Measurements from ENCODE around the gene COL6A5. TPM values are rescaled to one million over a fixed set of nuclear protein-coding genes. Genes with fewer than 3 reads are reported as not detected.

The COL6A5 gene
- total and polyA plus RNA-seq, 9 donors, result 0.04 to 0.07 (median 0.05) TPM; not detected in 6

- Histone ChIP-seq H3K36me3 (no peaks in the 10 kb centered on the region), H3K9me3 (no peaks in the 10 kb centered on the region), H3K27ac (no peak overlapping the region), H3K4me1 (ENCODE audit: insufficient read depth) (no peaks in the 10 kb centered on the region), H3K27me3 (no peaks in the 10 kb centered on the region), H3K4me3 (no peak overlapping the region)
- intact Hi-C loops (cut with DNase I), result no loop called here
- TF ChIP-seq, protein P1, sequence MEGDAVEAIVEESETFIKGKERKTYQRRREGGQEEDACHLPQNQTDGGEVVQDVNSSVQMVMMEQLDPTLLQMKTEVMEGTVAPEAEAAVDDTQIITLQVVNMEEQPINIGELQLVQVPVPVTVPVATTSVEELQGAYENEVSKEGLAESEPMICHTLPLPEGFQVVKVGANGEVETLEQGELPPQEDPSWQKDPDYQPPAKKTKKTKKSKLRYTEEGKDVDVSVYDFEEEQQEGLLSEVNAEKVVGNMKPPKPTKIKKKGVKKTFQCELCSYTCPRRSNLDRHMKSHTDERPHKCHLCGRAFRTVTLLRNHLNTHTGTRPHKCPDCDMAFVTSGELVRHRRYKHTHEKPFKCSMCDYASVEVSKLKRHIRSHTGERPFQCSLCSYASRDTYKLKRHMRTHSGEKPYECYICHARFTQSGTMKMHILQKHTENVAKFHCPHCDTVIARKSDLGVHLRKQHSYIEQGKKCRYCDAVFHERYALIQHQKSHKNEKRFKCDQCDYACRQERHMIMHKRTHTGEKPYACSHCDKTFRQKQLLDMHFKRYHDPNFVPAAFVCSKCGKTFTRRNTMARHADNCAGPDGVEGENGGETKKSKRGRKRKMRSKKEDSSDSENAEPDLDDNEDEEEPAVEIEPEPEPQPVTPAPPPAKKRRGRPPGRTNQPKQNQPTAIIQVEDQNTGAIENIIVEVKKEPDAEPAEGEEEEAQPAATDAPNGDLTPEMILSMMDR (IDR thresholded peaks at IDR 0.05), result no peak
- no peak for DNase-seq
Observed at GRCh38 chr3:130459944-130460343, 114.5 kb downstream of the COL6A5 start.

DNA sequence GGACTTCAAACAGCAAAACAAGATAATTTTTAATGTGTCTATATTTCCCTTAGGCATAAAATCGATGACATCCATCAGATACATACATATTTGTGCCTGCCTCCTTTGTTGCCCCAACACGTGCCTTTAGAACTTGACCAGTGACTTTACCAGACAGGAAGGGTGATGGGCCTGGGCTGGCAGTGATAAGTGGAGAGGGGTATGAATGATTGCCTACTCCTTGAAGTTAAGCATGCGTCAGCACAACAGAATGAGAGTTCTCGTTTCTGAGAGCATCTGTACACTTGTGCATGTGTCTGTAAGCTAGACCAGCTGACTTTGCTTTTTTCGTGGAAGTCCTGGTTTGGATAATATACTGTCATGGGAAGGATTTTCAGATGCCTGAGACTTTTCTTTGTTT lies 116.6 kb downstream of the COL6A5 start:
- no peaks in the 10 kb centered on the region for H3K36me3 ChIP-seq
- no peaks in the 10 kb centered on the region for H3K27me3 ChIP-seq
- intact Hi-C loops (cut with DNase I), result no loop called here
- no peak overlapping the region for H3K4me3 ChIP-seq
- TF ChIP-seq EP300 (IDR thresholded peaks at IDR 0.05) (no peak), POLR2A (IDR thresholded peaks at IDR 0.05) (no peak)
- TF ChIP-seq, protein P1 (IDR thresholded peaks at IDR 0.05), result no peak
- WGBS, 3 donors, result 65 to 71% (median 71%) methylated on average over 5 of the region's 5 CpGs
- no peaks in the 10 kb centered on the region for H3K9me3 ChIP-seq
- DNase-seq, result no peak
- H3K27ac ChIP-seq, result no peak overlapping the region
- no peaks in the 10 kb centered on the region for H3K4me1 ChIP-seq (ENCODE audit: insufficient read depth)

DNA sequence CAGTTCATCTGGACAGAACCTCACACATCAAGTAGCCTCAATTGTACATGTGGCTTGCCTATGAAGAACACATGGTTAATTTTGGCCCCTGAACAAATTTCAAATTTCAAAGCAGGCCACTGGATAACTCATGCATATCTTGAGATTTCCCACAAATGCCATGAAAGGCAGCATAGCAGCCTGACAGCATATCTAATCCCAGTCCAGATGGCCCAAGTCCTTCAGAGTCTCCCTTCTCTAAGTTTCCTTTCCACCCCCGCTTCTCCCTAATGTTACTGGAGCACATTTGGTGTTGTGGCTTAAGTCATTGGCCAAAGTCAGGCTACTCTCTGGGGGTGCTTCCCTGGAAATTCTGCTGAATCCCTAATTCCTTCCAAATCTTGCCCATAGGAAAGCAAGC lies 117.7 kb downstream of the COL6A5 start:
- no peaks in the 10 kb centered on the region for H3K36me3 ChIP-seq
- TF ChIP-seq POLR2A (IDR thresholded peaks at IDR 0.05) (no peak), EP300 (IDR thresholded peaks at IDR 0.05) (no peak)
- TF ChIP-seq, protein P1 (IDR thresholded peaks at IDR 0.05), result no peak
- no peaks in the 10 kb centered on the region for H3K27me3 ChIP-seq
- intact Hi-C loops (cut with DNase I), result no loop called here
- no peak overlapping the region for H3K27ac ChIP-seq
- no peaks in the 10 kb centered on the region for H3K9me3 ChIP-seq
- H3K4me3 ChIP-seq, result no peak overlapping the region
- WGBS, 3 donors, result 92 to 93% (median 92%) methylated on average over 1 of the region's 1 CpG
- no peaks in the 10 kb centered on the region for H3K4me1 ChIP-seq (ENCODE audit: insufficient read depth)
- DNase-seq, result no peak

DNA sequence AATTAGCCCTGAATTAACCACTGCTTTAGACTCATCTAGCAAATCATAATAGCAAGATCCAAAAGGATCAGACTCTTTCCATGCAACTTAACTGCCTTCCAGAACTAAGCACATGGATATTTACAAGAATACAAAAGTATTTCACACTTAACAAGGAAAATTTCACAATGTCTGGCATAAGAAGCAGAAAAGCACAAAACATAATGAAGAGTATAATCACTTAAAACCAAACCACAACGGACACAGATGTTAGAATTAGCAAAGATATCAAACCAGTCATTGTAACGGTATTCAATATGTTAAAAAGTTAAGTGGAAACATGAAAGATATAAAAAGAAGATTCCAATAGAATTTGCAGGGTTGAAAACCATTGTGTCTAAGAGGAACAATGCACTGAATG lies 120.0 kb downstream of the COL6A5 start:
- 31 to 53% (median 52%) methylated on average over 2 of the region's 2 CpGs for WGBS, 3 donors
- intact Hi-C loops (cut with DNase I), result no loop called here
- DNase-seq, result no peak
- H3K36me3 ChIP-seq, result no peaks in the 10 kb centered on the region
- no peaks in the 10 kb centered on the region for H3K9me3 ChIP-seq
- H3K4me1 ChIP-seq (ENCODE audit: insufficient read depth), result peaks cover 2% of the 10 kb centered on the region
- TF ChIP-seq EP300 (IDR thresholded peaks at IDR 0.05), result no peak
- TF ChIP-seq, protein P1 (IDR thresholded peaks at IDR 0.05), result no peak
- TF ChIP-seq POLR2A (IDR thresholded peaks at IDR 0.05), result no peak
- H3K27ac ChIP-seq, result no peak overlapping the region
- no peaks in the 10 kb centered on the region for H3K27me3 ChIP-seq
- H3K4me3 ChIP-seq, result no peak overlapping the region

DNA sequence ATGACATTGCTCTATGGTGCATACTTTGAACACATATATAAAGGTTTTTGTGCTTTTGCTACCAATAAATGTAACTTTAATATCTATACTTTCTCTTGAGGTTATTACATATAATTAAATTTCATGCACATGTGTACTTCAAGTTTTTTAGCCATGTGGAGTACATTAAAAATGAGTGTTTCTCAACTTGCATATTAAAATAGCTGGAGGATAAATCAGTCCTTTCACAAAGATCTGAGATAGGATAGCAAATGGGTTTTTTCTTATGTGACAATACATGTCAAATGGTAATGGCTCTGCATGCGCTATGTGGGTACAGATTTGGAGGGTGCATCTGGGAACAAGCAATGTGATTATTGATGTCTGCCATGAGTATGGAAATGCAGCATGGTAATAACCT lies 122.8 kb downstream of the COL6A5 start:
- Histone ChIP-seq H3K9me3 (no peaks in the 10 kb centered on the region), H3K4me1 (ENCODE audit: insufficient read depth) (peaks cover 2% of the 10 kb centered on the region), H3K27me3 (no peaks in the 10 kb centered on the region), H3K27ac (no peak overlapping the region), H3K4me3 (no peak overlapping the region), H3K36me3 (no peaks in the 10 kb centered on the region)
- 94 to 100% (median 95%) methylated on average over 1 of the region's 1 CpG for WGBS, 3 donors
- no peak for TF ChIP-seq EP300 (IDR thresholded peaks at IDR 0.05)
- TF ChIP-seq, protein P1 (IDR thresholded peaks at IDR 0.05), result no peak
- no peak for TF ChIP-seq POLR2A (IDR thresholded peaks at IDR 0.05)
- intact Hi-C loops (cut with DNase I), result no loop called here
- DNase-seq, result no peak

All from ovary (tissue), 9 donors.